B cell (primary cell): ENCODE data around the gene SLC32A1. TPM values are rescaled to one million over a fixed set of nuclear protein-coding genes. Genes with fewer than 3 reads are reported as not detected.

Source experiments
- ATAC-seq: fragments of 200-7000 bp; cut with Tn5 transposase; one replicate; pipeline ENCODE4 v1.10.0; 2021; ENCODE audit warnings: low read depth, mild to moderate bottlenecking, moderate number of reproducible peaks, moderate library complexity
- CTCF ChIA-PET: fragments of 350-600 bp; sonication (Branson Sonifier 250); formaldehyde crosslinking; loops from one replicate; lab custom pipeline; 2021; ENCODE audit warnings: antibody characterized with exemption, inconsistent platforms; lab: Charles Lee
- POLR2A ChIA-PET: fragments of 350-600 bp; sonication (Branson Sonifier 250); formaldehyde crosslinking; loops from one replicate; lab custom pipeline; 2021; ENCODE audit warnings: antibody characterized with exemption; lab: Charles Lee
- DNase-seq: peaks from one replicate; pipeline ENCODE4 v3.0.0; 2013
- H2AFZ ChIP-seq: 2 replicates; pipeline ENCODE4 v1.6.1; 2012; ENCODE audit warnings: mild to moderate bottlenecking, low read depth, low read length; ENCODE audit not compliant: insufficient read depth, poor library complexity, severe bottlenecking
- H3K27ac ChIP-seq, 2 donors: 1 replicate in 1 of 2; 2 replicates in 1 of 2; pipeline ENCODE4 v1.5.1; 2012 to 2013; ENCODE audit warnings: low read length in 2 of 2, mild to moderate bottlenecking in 2 of 2, moderate library complexity in 1 of 2
- H3K27me3 ChIP-seq, 4 experiments: fragments of 200-600 bp in 1 of 4; sonication (generic) in 1 of 4; replicated peaks in 1 of 4; 1 replicate in 2 of 4; 2 replicates in 2 of 4; pipeline versions ENCODE4 v1.6.1 to v1.7.0; 2013 to 2016; ENCODE audit warnings: low read length in 3 of 4, mild to moderate bottlenecking in 2 of 4, mixed read lengths in 1 of 4, moderate library complexity in 1 of 4; ENCODE audit not compliant: insufficient read depth in 4 of 4, control insufficient read depth in 3 of 4; ENCODE audit errors: control extremely low read depth in 1 of 4
- H3K36me3 ChIP-seq, 2 experiments: replicated peaks in 1 of 2; 1 replicate in 1 of 2; 2 replicates in 1 of 2; pipeline versions ENCODE4 v1.6.1 to v1.7.1; 2013; ENCODE audit warnings: low read length in 1 of 2; ENCODE audit not compliant: insufficient read depth in 2 of 2, control insufficient read depth in 1 of 2; ENCODE audit errors: control extremely low read depth in 1 of 2, extremely low read depth in 1 of 2
- H3K4me1 ChIP-seq, 2 donors: fragments of 200-600 bp in 1 of 2; sonication (generic) in 1 of 2; 1 replicate in 1 of 2; 2 replicates in 1 of 2; pipeline versions ENCODE4 v1.5.1 to v1.6.1; 2013 to 2017; ENCODE audit warnings: low read length in 2 of 2; ENCODE audit not compliant: control insufficient read depth in 2 of 2, insufficient read depth in 2 of 2
- H3K4me2 ChIP-seq: replicated peaks from 2 replicates; pipeline ENCODE3; 2012; ENCODE audit warnings: mild to moderate bottlenecking, low read depth, low read length; ENCODE audit not compliant: poor library complexity, severe bottlenecking
- H3K4me3 ChIP-seq, 5 experiments: fragments of 200-600 bp in 1 of 5; sonication (generic) in 1 of 5; 1 replicate in 3 of 5; 2 replicates in 2 of 5; pipeline versions ENCODE4 v1.5.1 to v1.7.0; 2011 to 2016; ENCODE audit warnings: low read length in 4 of 5, mild to moderate bottlenecking in 4 of 5, low read depth in 2 of 5, control low read depth in 1 of 5, moderate library complexity in 1 of 5; ENCODE audit not compliant: insufficient read depth in 1 of 5; ENCODE audit errors: control extremely low read depth in 1 of 5, extremely low read depth in 1 of 5
- H3K79me2 ChIP-seq: fragments of 200-600 bp; sonication (generic); one replicate; pipeline ENCODE4 v1.6.0; 2016; ENCODE audit warnings: low read length; ENCODE audit not compliant: control insufficient read depth, insufficient read depth
- H3K9ac ChIP-seq: fragments of 200-600 bp; sonication (generic); 2 replicates; pipeline ENCODE4 v1.6.1; 2017; ENCODE audit warnings: mild to moderate bottlenecking, low read length, moderate library complexity
- H3K9me3 ChIP-seq, 3 donors: one replicate each; pipeline versions ENCODE4 v1.6.1 to v1.7.1; 2013; ENCODE audit warnings: low read length in 2 of 3; ENCODE audit not compliant: control insufficient read depth in 2 of 3, insufficient read depth in 1 of 3; ENCODE audit errors: control extremely low read depth in 1 of 3
- H4K20me1 ChIP-seq: 2 replicates; pipeline ENCODE4 v1.6.0; 2012; ENCODE audit warnings: mild to moderate bottlenecking, low read length; ENCODE audit not compliant: insufficient read depth, control insufficient read depth, poor library complexity, severe bottlenecking
- H3K27ac Mint-ChIP-seq: one replicate; pipeline ENCODE4 v1.8.0; 2021; ENCODE audit warnings: mixed read lengths
- H3K27me3 Mint-ChIP-seq: one replicate; pipeline ENCODE4 v1.8.0; 2021; ENCODE audit warnings: mixed read lengths
- H3K4me1 Mint-ChIP-seq: one replicate; pipeline ENCODE4 v1.8.0; 2021; ENCODE audit warnings: mixed read lengths
- H3K4me3 Mint-ChIP-seq: one replicate; pipeline ENCODE4 v1.8.0; 2021; ENCODE audit warnings: mixed read lengths
- H3K9me3 Mint-ChIP-seq: one replicate; pipeline ENCODE4 v1.8.0; 2022; ENCODE audit warnings: mixed read lengths; ENCODE audit not compliant: insufficient read depth
- EZH2 ChIP-seq: IDR thresholded peaks from 2 replicates; pipeline ENCODE4 v1.6.1; 2012; ENCODE audit warnings: borderline replicate concordance, low read depth, mild to moderate bottlenecking, moderate library complexity, low read length; ENCODE audit not compliant: insufficient read depth, poor library complexity, severe bottlenecking
- WGBS: methylation state at CpG from one replicate; pipeline ENCODE4 v1.1.5; 2013; ENCODE audit warnings: missing lambda C conversion rate; ENCODE audit not compliant: insufficient coverage; 5-methylcytosine and 5-hydroxymethylcytosine counted together
- intact Hi-C: fragments of 100-400 bp; cut with micrococcal nuclease; formaldehyde crosslinking; loops from one replicate; pipeline ENCODE4 v1.10.0; 2022
- polyA plus RNA-seq: library from polyadenylated mRNA; depleted of rRNA; stranded (reverse); fragments of >200 nt; gene quantifications from 2 replicates; pipeline ENCODE4 v1.2.3, GENCODE V29; 2012
- total RNA-seq, 2 donors: library from RNA; stranded (reverse); fragments of 120-200 nt in 1 of 2; gene quantifications; 1 replicate in 1 of 2; 2 replicates in 1 of 2; pipeline versions ENCODE4 v1.2.3 to v1.2.4, GENCODE V29; 2013 to 2022
- TF ChIP-seq, protein P1 (sequence below): fragments of 200-600 bp; IDR thresholded peaks from one replicate; pipeline ENCODE4 v1.8.0; 2022; ENCODE audit warnings: antibody characterized with exemption, mild to moderate bottlenecking

Gene SLC32A1
- total and polyA plus RNA-seq, 2 donors (not counting 1 experiment from before 2014, with no cell fraction given): not detected

DNA sequence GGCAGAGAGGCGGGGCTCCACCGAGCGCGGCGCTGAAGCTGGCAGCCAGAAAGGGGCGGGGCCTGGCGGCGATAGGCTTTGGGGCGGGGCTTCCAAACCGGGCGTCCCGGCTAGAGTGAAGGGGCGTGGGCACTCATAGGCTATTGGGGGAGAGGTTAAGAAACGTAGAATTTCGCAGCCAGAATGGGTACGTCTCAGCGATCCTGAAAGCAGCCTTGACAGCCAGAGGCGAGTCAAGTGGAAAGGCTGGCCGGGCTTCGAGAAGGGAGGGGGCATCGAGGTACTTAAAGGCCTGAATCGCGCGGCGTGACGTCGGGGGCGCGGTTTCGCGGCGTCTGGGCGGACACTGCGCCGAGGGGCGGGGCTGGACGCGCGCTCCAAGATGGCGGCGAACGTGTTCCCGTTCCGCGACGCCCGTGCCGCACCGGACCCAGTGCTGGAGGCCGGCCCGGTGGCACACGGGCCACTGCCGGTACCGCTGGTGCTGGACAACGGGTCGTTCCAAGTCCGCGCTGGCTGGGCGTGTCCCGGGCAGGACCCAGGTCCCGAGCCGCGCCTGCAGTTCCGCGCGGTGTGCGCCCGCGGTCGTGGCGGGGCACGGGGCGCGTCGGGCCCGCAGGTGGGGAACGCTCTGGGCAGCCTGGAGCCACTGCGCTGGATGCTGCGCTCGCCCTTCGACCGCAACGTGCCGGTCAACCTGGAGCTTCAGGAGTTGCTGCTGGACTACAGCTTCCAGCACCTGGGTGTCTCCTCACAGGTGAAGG is 24.0 kb downstream of the SLC32A1 start, which contains the start of gene ACTR5:
Gene ACTR5 (plus strand): TSS at position 364 of the 764 bp plus-strand sequence. CDS start 19 bp downstream, at position 383.
- under 1% methylated on average over 84 of the region's 84 CpGs for WGBS
- ATAC-seq: peak; percentile 93
- Histone ChIP-seq H3K36me3 (peaks cover 0 to 14% of the 10 kb centered on the region in 2 experiments), H3K9ac (peak within 1 kb of the TSS; percentile 91), H2AFZ (peak within 1 kb of the TSS; percentile 98), H3K4me3 (peak within 1 kb of the TSS; percentile 56 to 82 (median 71)), H3K79me2 (peaks cover 30% of the 10 kb centered on the region), H3K9me3 (no peaks in the 10 kb centered on the region), H3K4me2 (peak within 1 kb of the TSS; percentile 86), H3K4me1 (peaks cover 13 to 17% of the 10 kb centered on the region in 2 donors), H3K27ac (peak within 1 kb of the TSS; percentile 80 to 91), H4K20me1 (peaks cover 8% of the 10 kb centered on the region), H3K27me3 (peaks cover 0 to 4% (median 2%) of the 10 kb centered on the region in 4 experiments)
- CTCF ChIA-PET: interaction anchor here (0.6 to 7.9 kb wide), 16 partner anchors 9 to 313 kb away, joined by 3 to 102 read pairs (median 3); partner anchors contain the start of genes DHX35, PPP1R16B and SNHG17
- H3K27ac Mint-ChIP-seq: peak within 1 kb of the TSS; percentile 99
- H3K4me1 Mint-ChIP-seq: peaks cover 22% of the 10 kb centered on the region
- intact Hi-C loops: loop anchor here (1.0 to 10.0 kb wide), 7 partner anchors 17 to 1056 kb away; partner anchors contain the start of genes CTNNBL1, DHX35, FAM83D and PPP1R16B
- H3K4me3 Mint-ChIP-seq: peak within 1 kb of the TSS; percentile 97
- TF ChIP-seq, protein P1, sequence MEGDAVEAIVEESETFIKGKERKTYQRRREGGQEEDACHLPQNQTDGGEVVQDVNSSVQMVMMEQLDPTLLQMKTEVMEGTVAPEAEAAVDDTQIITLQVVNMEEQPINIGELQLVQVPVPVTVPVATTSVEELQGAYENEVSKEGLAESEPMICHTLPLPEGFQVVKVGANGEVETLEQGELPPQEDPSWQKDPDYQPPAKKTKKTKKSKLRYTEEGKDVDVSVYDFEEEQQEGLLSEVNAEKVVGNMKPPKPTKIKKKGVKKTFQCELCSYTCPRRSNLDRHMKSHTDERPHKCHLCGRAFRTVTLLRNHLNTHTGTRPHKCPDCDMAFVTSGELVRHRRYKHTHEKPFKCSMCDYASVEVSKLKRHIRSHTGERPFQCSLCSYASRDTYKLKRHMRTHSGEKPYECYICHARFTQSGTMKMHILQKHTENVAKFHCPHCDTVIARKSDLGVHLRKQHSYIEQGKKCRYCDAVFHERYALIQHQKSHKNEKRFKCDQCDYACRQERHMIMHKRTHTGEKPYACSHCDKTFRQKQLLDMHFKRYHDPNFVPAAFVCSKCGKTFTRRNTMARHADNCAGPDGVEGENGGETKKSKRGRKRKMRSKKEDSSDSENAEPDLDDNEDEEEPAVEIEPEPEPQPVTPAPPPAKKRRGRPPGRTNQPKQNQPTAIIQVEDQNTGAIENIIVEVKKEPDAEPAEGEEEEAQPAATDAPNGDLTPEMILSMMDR: no peak
- TF ChIP-seq EZH2: no peak
- peak; percentile 99 for DNase-seq
- POLR2A ChIA-PET: interaction anchor here (0.7 to 1.4 kb wide), 5 partner anchors 15 to 127 kb away, joined by 3 to 7 read pairs (median 3); partner anchors contain the start of gene PPP1R16B
- no peaks in the 10 kb centered on the region for H3K9me3 Mint-ChIP-seq
- H3K27me3 Mint-ChIP-seq: peaks cover 6% of the 10 kb centered on the region
